GM18520 (cell line): ENCODE measurements around the gene LRP8.

ENCODE experiments used
- ATAC-seq: cut with Tn5 transposase; IDR thresholded peaks from one replicate; pipeline ENCODE4 v1.9.1; 2021; ENCODE audit not compliant: unreplicated experiment

LRP8 gene

DNA sequence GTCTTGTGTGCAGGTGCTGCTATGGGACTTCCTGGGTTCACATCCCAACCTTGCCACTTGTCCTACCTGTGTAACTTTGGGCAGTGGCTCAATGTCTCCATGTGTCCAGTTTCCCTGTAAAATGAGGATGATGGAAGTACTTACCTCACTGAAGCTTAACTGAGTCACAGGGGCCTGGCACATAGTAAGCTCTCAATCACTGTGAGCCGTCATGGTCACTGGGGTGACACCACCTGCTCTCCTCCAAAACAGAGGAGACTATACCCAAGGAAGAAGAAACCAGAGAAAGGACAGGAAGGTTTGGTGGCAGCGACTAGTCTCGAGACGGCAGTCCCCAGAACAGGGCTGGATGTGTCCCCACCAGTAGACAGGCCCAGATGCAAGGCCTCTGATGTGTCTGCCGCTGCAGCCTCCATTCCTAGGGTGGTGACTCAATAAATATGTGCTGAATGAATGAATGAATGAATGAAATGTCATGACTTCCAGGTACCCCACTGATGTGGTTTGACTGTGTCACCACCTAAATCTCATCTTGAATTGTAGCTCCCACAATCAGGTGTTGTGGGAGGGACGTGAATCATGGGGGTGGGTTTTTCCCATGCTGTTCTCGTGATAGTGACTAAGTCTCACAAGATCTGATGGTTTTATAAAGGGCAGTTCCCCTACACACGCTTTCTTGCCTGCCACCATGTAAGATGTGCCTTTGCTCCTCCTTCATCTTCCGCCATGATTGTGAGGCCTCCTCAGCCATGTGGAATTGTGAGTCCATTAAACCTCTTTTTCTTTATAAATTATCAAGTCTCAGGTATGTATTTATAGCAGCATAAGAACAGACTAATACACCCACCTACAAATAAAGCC lies 13.0 kb upstream of the LRP8 start:
- no peak for ATAC-seq

DNA sequence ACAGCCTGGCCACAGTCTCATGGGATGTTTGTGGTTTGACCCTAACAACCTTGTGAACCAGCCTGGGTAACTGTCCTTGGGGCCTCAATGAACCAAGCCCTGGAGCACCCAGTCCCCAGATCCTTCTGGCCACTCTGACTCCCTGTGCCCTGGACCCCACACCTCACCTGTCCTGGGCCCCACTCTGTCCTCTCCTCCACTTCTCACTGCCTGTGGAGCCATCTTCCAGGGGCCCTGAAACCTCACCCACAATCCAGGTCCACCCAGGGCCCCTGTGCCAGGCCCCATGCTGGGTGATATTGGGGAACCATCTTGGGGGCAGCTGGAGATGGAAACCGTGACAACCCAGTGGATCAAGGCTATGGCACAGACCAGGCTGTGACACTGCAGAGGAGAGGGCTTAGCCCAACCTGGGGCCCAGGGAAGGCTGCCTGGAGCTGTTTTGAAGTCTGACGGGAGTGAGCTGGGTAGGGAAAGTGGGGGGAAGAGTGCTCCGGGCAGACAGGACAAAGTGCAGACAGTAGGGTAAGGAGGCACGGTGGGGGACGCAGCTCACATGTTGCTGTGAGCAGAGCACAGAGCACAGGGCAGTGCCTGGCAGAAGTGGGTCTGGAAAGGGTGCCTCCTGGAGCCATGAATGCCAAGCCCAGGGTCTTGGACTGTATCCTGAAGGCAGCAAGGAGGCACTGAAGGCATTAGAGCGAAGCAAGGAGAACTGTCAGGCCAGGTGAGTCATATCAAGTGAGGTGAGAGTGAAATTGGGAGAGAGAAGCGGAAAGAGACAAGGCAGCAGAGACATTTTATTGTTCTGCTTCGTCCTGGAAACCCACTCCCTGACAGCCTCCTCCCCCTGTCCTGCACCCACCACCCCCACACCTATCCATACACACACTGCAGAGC lies 12.1 kb upstream of the LRP8 start:
- no peak for ATAC-seq

DNA sequence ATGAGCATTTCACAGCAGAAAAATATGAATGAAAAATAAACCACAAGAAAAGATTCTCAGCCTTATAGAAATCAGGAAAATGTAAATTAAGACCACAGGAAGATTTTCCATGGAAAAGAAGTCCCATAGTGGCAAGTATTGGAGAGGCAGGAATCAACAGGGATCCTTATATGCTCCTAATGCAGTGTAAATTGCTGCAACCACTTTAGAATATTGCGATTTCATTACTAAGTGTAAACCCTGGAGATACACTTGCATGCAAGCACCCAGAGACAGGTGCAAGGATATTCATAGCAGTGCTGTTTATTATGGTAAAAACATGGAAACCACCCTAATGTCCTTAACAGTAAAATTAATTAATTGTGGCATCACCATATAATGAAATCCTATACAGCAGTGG lies 10.6 kb upstream of the LRP8 start:
- no peak for ATAC-seq

DNA sequence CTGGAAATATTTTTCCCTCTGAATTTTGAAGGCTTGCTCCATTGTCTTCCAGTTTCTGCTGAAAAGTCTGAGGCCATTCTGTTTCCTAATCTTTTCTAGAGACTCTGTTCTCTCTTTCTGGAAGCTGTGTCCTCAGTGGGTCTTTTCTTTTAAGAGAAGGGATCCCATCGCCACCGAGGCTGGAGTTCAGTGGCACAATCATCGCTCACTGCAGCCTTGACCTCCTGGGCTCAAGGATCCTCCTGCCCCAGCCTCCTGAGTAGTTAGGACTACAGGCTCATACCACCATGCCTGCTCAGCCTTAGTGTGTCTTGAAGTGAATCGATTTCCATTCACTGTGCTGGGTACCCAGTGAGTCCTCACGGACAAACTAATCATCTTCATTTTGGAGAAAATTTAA lies 9.6 kb upstream of the LRP8 start:
- no peak for ATAC-seq

DNA sequence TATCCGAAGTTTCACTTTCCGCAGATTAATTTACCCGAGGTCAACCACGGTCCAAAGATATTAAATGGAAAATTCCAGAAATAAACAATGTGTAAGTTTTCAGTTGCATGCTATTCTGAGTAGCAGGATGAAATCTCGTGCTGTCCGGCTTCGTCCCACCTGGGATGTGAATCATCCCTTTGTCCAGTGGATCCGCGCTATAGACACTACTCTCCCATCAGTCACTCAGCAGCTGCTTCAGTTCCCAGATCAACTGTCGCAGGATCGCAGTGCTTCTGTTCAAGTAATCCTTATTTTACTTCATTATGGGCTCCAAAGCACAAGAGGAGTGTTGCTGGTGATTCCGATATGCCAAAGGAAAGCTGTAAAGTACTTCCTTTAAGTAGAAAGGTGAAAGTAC lies 8.3 kb upstream of the LRP8 start:
- no peak for ATAC-seq

DNA sequence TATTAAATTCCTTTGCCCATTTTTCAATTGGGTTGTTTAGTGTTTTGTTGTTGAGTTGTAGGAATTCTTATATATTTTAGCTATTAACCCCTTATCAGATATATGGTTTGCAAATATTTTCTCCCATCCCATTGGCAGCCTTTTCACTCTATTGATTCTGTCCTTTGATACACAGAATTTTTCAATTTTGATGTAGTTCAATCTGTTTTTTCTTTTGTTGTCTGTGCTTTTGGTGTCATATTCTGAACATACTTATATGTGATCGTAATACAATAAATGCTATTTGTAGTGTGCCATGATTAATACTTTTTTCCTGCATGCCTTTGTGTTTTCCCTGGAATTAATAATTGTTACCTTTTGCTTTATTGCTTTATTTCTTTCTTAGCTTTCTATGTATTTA lies 7.8 kb upstream of the LRP8 start:
- ATAC-seq, result no peak

DNA sequence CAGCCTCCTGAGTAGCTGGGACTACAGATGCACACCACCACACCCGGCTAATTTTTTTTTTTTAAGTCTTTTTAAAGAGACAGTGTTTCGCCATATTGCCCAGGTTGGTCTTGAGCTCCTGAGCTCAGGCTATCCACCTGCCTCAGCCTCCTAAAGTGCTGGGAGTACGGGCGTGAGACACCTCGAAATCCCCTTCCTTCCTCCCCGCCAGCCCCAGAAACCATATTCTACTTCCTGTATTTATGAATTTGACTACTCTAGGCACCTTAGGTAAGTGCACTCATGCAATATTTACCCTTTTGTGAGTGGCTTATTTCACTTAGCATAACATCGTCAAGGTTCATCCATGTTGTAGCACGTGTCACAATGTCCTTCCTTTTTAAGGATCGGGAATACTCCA lies 6.9 kb upstream of the LRP8 start:
- ATAC-seq, result no peak

DNA sequence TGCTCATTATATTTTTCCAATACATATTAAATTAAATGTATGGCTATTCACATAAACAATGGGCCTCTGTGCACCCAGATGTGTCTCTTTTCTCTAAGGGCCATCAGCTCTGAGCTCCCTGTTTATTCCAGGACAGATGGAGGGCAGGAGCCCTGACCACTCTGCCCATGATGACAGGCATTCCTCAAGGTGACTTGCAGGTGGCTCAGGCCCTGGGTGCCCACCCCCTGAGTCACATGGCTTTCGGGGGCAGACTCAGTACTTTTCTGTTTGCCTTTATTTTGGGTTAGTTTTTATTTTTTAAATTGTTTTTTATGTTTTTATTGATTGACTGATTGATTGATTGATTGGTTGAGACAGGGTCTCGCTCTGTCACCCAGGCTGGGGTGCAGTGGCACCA lies 6.4 kb upstream of the LRP8 start:
- no peak for ATAC-seq

DNA sequence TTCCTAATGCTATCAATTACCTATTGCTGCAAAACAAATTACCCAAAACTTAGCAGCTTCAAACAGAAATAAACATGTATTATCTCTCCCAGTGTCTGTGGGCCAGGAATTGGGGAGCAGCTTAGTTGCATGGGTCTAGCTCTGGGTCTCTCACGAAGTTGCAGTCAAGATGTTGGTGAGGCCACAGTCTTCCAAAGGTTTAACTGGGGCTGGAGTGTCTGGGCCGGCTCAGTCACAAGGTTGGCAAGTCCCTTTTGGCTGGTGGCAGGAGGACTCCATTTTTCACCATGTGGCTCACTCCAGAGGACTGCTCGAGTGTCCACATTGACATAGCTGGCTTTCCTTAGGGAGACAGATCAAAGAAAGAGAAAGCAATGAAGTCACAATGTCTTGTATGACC lies 5.0 kb upstream of the LRP8 start:
- ATAC-seq, result no peak

DNA sequence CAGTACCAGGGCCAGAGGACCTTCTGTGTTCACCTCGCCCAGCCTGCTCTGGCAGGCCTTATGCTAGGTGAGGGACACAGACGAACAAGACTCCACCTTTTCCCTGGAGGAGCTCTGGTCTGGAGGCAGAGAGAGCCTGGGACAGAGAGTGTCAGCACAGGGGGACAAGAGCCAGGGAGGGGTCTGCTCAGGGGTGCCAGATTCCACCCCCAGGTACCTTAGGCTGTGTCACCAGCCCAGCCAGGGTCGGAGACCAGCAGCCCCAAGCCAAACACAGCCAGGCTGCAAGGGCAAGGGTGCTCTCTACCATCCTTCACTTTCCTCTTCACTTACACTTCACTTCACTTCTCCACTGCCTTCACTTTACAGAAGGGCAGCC lies 4.3 kb upstream of the LRP8 start:
- ATAC-seq, result no peak

DNA sequence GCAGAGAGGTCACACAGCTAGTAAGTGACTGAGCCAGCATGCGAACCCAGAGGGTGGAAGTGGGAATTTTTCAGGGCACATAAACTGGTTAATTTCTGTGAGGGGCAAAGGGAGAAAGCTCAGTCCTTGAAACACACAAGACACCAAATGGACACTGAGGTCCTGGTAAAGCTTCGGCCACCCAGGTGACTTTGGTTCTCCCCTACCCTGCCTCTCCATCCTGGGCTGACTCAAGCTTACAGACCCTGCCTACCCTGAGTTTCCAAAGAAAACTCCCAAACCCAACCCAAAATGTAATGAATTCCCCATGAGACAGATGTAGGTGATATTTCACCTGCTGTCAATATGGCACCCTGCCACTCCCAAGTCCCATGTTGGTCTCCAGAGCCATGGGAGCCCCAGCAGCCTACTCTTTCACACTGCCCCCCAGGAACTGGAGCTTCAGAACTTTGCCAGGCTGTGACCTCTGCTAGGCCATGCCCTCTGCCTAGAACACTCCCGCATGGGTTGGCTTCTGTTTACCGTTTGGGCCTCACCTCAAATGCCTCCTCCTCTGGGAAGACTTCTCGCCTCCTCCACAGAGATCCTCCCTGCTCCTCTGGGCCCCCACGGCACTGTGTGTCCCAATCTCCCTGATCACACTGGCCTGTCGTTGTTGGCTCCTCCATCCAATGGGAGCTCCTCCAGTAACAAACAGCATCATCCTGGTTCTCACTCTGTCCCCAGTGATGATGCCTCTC lies 3.7 kb upstream of the LRP8 start:
- no peak for ATAC-seq

DNA sequence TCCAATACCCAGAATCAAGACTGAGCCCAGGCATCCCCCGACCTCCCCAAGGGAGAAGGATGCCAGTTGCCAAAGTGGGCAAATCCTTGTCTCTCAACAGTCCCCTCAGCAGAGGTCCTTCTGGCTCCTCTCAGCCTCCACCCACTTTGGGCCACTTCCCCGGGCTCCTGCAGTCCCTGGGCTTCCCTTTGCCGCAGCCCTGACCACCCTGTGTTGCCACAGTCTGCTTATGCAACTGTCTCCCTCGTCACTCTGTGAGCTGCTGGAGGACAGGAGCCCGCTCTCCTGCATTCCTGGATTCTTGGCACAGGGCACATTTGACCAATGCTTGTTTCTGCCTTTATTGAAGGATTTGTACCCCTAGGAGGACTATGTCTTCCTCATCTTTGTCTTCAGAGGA lies 2.9 kb upstream of the LRP8 start:
- no peak for ATAC-seq

DNA sequence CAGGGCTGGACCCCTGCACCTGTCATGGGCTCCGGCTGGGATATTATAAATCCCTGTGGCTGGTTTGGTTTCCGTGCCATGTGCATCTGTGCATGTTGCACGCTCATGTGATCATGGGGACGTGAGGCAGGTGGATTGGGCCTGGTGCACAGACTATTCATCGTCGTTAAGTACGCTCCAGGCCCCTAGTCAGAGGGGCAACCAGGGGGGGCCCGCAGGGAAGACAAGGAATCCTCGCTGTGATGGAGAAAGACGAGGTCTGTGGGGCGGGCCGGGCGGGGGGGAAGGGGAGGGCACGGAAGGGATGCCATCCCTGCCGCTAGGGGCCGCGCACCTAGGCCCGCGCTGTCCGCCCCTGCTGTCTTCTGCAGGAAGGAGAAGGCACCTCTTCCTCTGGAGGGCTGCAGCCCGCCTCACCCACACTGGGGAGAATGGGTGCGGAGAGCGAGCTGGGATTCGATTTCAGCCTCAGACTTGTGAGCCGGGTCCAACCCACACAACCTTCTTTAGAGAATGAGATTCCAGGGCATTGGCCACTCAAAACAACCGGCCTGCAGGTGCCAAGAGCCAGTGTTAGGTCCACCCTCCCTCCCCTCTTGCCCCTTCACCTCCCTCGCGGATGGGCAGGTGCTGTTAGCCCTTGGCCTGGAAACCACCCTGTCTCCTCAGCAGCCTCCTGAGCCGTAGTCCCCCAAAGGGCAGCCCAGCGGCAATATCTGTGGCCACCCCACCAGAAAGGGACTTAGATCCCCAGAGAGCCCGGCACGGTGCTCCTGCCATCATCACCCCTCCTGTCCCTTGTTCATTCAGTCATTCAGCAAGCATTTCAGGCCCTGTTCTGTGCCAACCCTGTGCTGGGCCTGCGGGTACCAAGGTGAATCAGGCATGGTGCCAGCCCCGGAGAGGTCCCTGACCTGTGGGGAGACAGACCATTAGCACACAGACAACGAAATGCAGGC lies 950 bp upstream of the LRP8 start:
- no peak for ATAC-seq

DNA sequence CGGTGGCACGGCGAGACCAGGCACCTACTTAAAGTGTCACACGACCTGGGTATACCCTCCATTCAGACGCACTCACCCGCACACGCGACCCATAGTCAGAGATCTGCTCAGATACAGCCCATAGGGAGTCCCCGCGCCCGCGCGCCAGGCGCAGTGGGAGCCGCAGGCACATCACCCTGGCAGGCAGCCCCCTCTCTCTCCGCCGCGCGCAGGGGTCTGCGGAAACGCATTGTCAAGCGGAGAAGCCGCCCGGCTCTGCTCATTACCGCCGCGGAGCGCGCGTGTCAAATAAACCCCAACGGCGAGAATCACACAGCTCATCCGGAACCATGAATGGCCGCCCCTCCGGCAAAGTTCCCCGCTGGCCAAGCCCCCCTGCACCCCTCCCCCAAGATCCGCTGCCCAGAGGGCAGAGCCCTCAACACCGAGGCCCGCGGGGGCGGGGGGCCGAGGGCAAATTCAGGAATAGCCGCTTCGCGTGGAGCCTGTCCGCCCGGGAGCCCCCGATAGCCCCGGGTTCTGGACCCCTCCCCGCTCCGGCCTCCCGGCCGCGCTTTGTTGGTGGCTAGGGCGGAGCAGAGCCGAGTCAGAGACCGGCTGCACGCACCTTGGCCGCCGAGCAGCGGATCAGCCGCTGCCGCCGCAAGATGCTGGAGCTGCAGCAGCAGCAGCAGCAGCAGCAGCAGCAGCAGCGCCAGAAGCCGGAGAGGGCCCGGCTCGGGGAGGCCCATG lies 522 bp downstream of the LRP8 start:
- ATAC-seq, result peak; percentile 0

DNA sequence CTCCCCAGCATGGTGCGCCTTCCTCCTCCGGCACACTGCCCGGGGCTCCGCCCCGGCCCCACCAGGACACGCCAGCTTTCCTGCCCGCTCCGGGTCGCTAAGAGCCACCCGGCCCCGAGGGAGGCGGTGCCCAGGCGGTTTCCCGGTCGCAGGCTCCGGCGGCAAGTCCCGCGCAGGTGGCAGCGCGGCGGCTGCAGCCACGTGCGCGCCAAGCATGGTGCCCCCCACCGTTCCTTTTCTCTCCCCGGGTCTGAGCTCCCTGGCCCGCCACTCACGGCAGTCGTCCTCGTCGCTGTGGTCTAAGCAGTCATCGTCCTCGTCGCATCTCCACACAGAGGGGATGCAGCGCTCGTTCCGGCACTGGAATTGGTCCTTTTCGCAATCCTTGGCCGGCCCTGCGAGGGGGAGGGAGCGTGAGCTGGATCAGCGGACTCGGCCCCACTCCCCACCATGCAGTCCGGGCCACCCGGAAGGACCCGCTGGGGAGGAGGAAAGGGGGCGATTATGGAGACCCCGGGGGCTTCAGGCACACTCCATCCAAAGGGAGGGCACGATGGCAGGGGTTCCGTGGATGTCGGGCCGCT lies 1.2 kb downstream of the LRP8 start:
- ATAC-seq, result no peak

DNA sequence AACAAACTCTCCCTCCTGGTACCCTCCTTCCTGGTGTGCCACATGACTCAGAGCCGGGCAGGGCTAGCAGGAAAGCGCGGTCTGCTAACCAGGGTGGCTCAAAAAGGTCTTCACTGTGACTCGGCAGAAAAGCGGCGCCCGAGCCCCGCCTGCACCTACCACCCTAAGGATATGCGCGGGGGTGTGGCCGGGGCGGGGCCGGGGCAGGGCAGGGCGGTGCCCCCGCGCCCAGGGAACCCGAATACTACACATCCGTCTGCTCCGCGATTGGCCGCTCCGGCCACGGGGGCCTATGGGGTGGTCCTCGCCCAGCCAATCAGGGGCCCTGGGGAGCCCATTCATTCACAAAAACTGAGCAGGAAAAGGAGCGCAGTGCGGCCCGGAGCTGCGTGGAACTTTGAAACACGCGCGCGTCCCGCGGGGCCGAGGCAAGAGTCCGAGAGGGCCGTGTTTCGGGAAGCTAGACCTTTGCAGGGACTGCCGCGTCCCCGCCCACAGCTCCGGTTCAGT lies 1.7 kb downstream of the LRP8 start:
- ATAC-seq, result peak; percentile 75

DNA sequence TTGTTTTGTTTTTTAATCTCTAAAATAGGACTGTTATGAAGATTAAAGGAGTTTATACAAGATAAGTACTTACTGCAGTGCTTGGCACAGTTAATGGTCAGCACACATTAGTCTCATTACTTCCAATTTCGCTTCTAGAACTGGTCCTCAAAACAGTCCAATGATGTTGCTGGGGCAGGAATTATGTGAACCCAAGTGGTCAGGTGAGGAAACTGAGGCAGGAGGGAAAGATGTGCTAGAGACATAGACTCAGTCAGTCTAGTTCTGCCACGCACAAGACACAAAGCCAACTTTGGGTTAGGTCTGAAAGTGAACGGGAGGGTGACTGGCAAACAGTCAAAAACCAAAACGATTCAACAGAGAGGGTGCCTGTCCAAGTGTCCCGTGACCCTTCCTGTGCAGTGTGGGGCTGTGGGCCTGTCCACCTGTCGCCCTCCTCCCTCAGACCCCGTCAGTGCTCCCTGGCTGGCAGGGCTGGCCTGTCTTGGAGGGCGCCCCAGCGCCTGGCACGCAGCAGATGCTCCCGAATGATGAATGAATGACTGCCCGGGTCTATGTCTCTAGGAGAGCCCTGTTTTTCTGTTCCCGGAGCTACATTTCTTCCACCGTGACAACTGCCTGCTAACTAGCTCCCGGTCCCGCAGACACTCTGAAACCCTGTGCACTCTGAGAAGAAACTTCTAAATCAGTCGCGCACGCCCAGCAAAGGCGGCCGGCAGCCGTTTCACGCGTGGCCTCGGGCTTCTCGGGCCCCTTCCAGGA lies 2.4 kb downstream of the LRP8 start:
- ATAC-seq, result no peak

DNA sequence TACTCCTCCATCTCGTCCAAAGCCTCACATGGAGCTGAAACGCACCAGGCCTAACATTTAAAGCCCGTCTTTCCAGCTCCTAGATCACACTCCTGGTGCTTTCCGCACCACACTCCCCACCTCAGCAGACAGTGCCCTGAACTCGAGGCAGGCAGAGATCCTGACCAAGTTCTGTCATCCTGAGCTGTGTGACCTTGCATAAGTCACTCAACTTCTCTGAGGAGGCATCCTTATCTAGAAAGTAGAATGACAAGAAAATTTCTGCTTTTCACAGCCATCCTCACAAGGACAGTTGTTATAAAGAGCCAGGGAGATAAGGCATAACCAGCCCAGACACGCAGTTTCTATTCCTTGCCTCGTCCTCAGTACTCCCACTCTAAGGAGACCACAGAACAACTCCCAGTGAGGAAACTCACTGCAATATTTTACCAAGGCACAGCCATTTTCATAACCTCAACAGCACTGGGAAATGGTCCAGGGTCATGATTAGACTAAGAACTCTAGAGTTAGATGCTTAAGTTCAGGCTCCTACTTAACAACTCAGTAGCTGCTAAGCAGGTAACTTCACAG lies 3.1 kb downstream of the LRP8 start:
- no peak for ATAC-seq
